Body of pancreas (tissue), 4 donors: ENCODE results near the gene PRR5L.

Source experiments
- CTCF ChIP-seq, 7 experiments: fragments of 450-650 bp in 4 of 7; fragments of 200-600 bp in 3 of 7; sonication (generic) in 3 of 7; IDR thresholded peaks; one replicate each; pipeline ENCODE4 v1.5.1; 2016 to 2019; ENCODE audit warnings: antibody characterized with exemption in 7 of 7
- POLR2A ChIP-seq, 3 donors: fragments of 450-650 bp; IDR thresholded peaks; one replicate each; pipeline ENCODE4 v1.6.1; 2016; ENCODE audit warnings: antibody characterized with exemption in 3 of 3, mild to moderate bottlenecking in 2 of 3

DNA sequence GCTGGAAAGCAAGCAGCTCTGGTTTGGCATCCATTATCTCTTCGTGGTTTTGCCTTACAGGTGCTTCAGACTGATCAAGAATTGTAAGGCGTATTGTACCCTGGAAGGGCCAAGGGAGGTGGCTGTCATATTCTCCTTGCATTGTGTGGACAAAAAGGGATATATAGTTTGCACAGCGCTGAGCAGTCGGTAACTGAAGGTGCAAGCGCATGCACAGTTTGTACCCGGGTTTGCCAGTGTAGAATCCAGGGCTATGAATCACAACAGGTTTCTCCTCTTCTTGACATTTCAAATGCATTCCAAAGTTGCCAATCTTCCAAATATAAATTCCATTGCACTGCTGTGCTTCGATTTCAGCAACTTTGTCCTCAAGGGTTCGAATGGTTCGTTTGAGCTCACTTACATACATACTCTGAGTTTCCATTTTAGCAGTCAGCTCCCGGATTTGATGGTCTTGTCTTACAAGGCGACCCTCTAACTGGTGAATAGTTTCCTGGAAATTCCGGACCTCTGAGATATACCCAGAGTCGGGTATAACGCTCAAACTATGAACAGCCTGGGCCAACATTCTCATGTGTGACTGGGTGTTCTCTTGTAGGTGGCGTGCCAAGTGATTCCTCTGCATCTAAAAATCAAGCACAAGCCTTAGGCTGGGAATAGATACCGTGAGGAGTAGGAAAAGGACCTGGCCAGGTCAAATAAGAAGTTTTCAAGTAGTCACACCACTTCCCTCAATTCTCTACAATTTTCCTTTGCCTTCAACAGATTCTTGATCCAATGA is 194.1 kb downstream of the PRR5L start:
- TF ChIP-seq POLR2A (IDR thresholded peaks at IDR 0.05) (no peak), CTCF (IDR thresholded peaks at IDR 0.05) (no peak)
